Measurements from ENCODE around the gene ARHGEF4.
"Not testable (repeated sequence)": the region's sequence is repeated elsewhere in the genome, so short reads cannot be mapped to it uniquely, and the experiment has no call there.

The ARHGEF4 gene

GRCh38 chr2:130892793-130893785, 56.4 kb downstream of the ARHGEF4 start:
- H3K4me3 ChIP-seq (replicated peaks; ENCODE audit: low read depth, low read length), result no peak overlapping the region
- no peak for DNase-seq (ENCODE audit: low read depth)
- TF ChIP-seq, protein P1, sequence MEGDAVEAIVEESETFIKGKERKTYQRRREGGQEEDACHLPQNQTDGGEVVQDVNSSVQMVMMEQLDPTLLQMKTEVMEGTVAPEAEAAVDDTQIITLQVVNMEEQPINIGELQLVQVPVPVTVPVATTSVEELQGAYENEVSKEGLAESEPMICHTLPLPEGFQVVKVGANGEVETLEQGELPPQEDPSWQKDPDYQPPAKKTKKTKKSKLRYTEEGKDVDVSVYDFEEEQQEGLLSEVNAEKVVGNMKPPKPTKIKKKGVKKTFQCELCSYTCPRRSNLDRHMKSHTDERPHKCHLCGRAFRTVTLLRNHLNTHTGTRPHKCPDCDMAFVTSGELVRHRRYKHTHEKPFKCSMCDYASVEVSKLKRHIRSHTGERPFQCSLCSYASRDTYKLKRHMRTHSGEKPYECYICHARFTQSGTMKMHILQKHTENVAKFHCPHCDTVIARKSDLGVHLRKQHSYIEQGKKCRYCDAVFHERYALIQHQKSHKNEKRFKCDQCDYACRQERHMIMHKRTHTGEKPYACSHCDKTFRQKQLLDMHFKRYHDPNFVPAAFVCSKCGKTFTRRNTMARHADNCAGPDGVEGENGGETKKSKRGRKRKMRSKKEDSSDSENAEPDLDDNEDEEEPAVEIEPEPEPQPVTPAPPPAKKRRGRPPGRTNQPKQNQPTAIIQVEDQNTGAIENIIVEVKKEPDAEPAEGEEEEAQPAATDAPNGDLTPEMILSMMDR (IDR thresholded peaks at IDR 0.05; ENCODE audit: low read length, missing control alignments), result no peak

- H3K4me3 ChIP-seq (replicated peaks; ENCODE audit: low read depth, low read length), result no peak overlapping the region
- no peak for DNase-seq (ENCODE audit: low read depth)
- TF ChIP-seq, protein P1 (IDR thresholded peaks at IDR 0.05; ENCODE audit: low read length, missing control alignments), result no peak
These were observed 57.7 kb downstream of the ARHGEF4 start for GRCh38 chr2:130894326-130894942.

- no peak overlapping the region for H3K4me3 ChIP-seq (replicated peaks; ENCODE audit: low read depth, low read length)
- TF ChIP-seq, protein P1 (IDR thresholded peaks at IDR 0.05; ENCODE audit: low read length, missing control alignments), result no peak
- DNase-seq (ENCODE audit: low read depth), result no peak
These were observed 60.1 kb downstream of the ARHGEF4 start for GRCh38 chr2:130896813-130897212.

DNA sequence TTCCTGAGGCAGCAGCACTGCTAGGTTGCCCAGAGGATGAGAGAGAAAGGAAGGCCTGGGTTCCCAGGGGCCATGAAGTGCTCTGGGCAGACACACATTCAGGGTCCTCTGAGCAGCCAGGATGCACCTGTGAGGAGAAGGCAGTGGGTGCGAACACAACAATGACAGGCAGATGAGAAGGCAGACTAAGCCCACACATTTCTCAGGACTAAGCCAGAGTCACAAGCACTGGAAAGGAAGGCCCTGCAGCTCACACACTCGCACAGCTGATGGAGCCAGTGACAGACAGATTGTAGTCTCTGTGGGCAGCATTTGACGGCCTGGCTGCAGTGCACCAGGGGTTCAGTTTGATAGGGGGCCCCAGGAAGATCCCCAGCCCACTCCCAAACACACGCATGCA, 61.8 kb downstream of the ARHGEF4 start:
- no peak overlapping the region for H3K4me3 ChIP-seq (replicated peaks; ENCODE audit: low read depth, low read length)
- no peak for DNase-seq (ENCODE audit: low read depth)
- TF ChIP-seq, protein P1 (IDR thresholded peaks at IDR 0.05; ENCODE audit: low read length, missing control alignments), result no peak

DNA sequence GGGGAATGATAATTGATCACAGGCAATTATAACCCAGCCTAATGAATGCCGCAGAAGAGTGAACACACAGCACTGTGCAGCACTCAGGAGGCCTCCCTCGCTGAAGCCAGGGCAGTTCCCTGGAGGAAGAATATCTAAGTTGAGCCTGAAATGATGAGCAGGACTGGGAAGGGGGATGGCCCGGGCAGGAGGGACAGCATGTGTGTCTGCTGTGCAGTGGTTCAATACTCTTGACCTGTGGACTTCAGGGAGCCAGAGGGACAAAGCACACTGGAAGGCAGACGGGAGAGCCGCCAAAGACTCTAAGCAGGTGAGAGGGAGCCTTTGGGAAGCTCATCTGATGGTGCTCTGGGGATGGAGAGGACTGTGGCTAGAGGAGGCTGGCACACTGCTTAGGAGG, 62.6 kb downstream of the ARHGEF4 start:
- no peak for DNase-seq (ENCODE audit: low read depth)
- TF ChIP-seq, protein P1 (IDR thresholded peaks at IDR 0.05; ENCODE audit: low read length, missing control alignments), result no peak
- H3K4me3 ChIP-seq (replicated peaks; ENCODE audit: low read depth, low read length), result no peak overlapping the region

DNA sequence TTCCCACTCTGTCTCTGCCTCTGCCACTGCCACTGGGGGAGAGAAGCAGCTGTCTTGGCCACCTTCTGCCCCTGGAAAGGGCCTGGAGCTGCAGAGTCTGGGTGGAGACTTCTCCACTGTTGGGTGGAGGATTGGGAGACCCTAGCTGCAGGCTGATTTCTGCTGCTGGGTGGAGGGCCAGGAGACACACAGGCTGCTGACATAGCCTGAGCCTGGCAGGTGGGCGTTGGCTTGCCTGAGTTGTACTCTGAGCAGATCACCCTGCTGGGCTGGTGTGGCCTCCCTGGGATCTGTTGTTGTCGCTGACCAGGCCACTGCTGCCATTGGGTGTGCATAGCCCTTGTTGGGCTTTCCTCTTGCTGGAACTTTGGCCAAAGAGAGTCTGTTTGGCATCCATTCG, 64.3 kb downstream of the ARHGEF4 start:
- H3K4me3 ChIP-seq (replicated peaks; ENCODE audit: low read depth, low read length), result no peak overlapping the region
- TF ChIP-seq, protein P1 (IDR thresholded peaks at IDR 0.05; ENCODE audit: low read length, missing control alignments), result no peak
- DNase-seq (ENCODE audit: low read depth), result no peak

- not testable (repeated sequence) for H3K4me3 ChIP-seq (replicated peaks; ENCODE audit: low read depth, low read length); DNase-seq (ENCODE audit: low read depth)
These were observed 64.9 kb downstream of the ARHGEF4 start for GRCh38 chr2:130901626-130902025.

Data from fibroblast of pulmonary artery (primary cell).